ENCODE measurements around the gene CTXN1. TPM values are rescaled to one million over a fixed set of nuclear protein-coding genes. Genes with fewer than 3 reads are reported as not detected.
A peak's percentile ranks its signal among the peaks of the same experiment; 100 is the strongest.

The CTXN1 gene
- total and polyA plus RNA-seq, 2 donors (not counting 1 experiment from before 2014, with no cell fraction given), result 0.66 to 0.85 TPM

- Histone ChIP-seq H3K27me3 (ENCODE audit: control insufficient read depth, insufficient read depth, low read length) (no peaks in the 10 kb centered on the region), H2AFZ (ENCODE audit: low read length) (no peak overlapping the region)
- DNase-seq (ENCODE audit: low read depth in 2 of 2), result peak in 1 of 2 donors; percentile 41
Observed at GRCh38 chr19:7953060-7953459, 27.1 kb upstream of the CTXN1 start.

GRCh38 chr19:7947939-7948338 lies 22.0 kb upstream of the CTXN1 start:
- Histone ChIP-seq H3K9ac (ENCODE audit: insufficient read depth, low read length) (no peak overlapping the region), H3K27ac (ENCODE audit: insufficient read depth, low read length) (no peak overlapping the region), H3K4me1 (ENCODE audit: control insufficient read depth, extremely low read depth, insufficient read depth, low read length) (no peaks in the 10 kb centered on the region), H3K27me3 (ENCODE audit: control insufficient read depth, insufficient read depth, low read length) (no peaks in the 10 kb centered on the region), H3K4me2 (ENCODE audit: extremely low read depth, insufficient read depth, low read length) (no peak overlapping the region), H4K20me1 (ENCODE audit: control insufficient read depth, extremely low read depth, insufficient read depth, low read length) (no peaks in the 10 kb centered on the region), H3K4me3 (replicated peaks in 1 of 4; ENCODE audit: control extremely low read depth in 1 of 4, insufficient read depth in 1 of 4, low read depth in 3 of 4, low read length in 4 of 4) (no peak overlapping the region), H3K9me3 (ENCODE audit: control insufficient read depth, insufficient read depth, low read depth, low read length) (no peaks in the 10 kb centered on the region), H2AFZ (ENCODE audit: low read length) (no peak overlapping the region), H3K36me3 (ENCODE audit: control insufficient read depth, insufficient read depth, low read length) (no peaks in the 10 kb centered on the region), H3K79me2 (ENCODE audit: control insufficient read depth, insufficient read depth, low read length) (peaks cover 2% of the 10 kb centered on the region)
- DNase-seq (ENCODE audit: low read depth in 2 of 2), result peak in 1 of 2 donors; percentile 61
- TF ChIP-seq CTCF (conservative IDR thresholded peaks at IDR 0.05 in 1 of 2, IDR thresholded peaks at IDR 0.05 in 1 of 2; ENCODE audit: low read depth in 1 of 2, low read length in 2 of 2) (no peak), EZH2 (IDR thresholded peaks at IDR 0.05; ENCODE audit: low read length, missing control alignments) (no peak)

More at GRCh38 chr19:7953060-7953459, 27.1 kb upstream of the CTXN1 start:
- Histone ChIP-seq H3K36me3 (ENCODE audit: control insufficient read depth, insufficient read depth, low read length) (no peaks in the 10 kb centered on the region), H3K79me2 (ENCODE audit: control insufficient read depth, insufficient read depth, low read length) (no peaks in the 10 kb centered on the region), H3K4me2 (ENCODE audit: extremely low read depth, insufficient read depth, low read length) (no peak overlapping the region), H3K9ac (ENCODE audit: insufficient read depth, low read length) (no peak overlapping the region), H4K20me1 (ENCODE audit: control insufficient read depth, extremely low read depth, insufficient read depth, low read length) (no peaks in the 10 kb centered on the region), H3K4me1 (ENCODE audit: control insufficient read depth, extremely low read depth, insufficient read depth, low read length) (no peaks in the 10 kb centered on the region), H3K4me3 (replicated peaks in 1 of 4; ENCODE audit: control extremely low read depth in 1 of 4, insufficient read depth in 1 of 4, low read depth in 3 of 4, low read length in 4 of 4) (no peak overlapping the region), H3K27ac (ENCODE audit: insufficient read depth, low read length) (no peak overlapping the region), H3K9me3 (ENCODE audit: control insufficient read depth, insufficient read depth, low read depth, low read length) (no peaks in the 10 kb centered on the region)
- TF ChIP-seq EZH2 (IDR thresholded peaks at IDR 0.05; ENCODE audit: low read length, missing control alignments), result no peak

GRCh38 chr19:7944177-7944761 lies 18.3 kb upstream of the CTXN1 start:
- peak; percentile 76 to 93 for DNase-seq (ENCODE audit: low read depth in 2 of 2)
- H3K27ac ChIP-seq (ENCODE audit: insufficient read depth, low read length), result peak overlapping the region; percentile 72
- H3K4me3 ChIP-seq (replicated peaks in 1 of 4; ENCODE audit: control extremely low read depth in 1 of 4, insufficient read depth in 1 of 4, low read depth in 3 of 4, low read length in 4 of 4), result peak overlapping the region; percentile 52 to 97 (median 70)
- H3K79me2 ChIP-seq (ENCODE audit: control insufficient read depth, insufficient read depth, low read length), result peaks cover 13% of the 10 kb centered on the region
- no peaks in the 10 kb centered on the region for H3K27me3 ChIP-seq (ENCODE audit: control insufficient read depth, insufficient read depth, low read length)
- H2AFZ ChIP-seq (ENCODE audit: low read length), result peak overlapping the region; percentile 78
- H3K9me3 ChIP-seq (ENCODE audit: control insufficient read depth, insufficient read depth, low read depth, low read length), result no peaks in the 10 kb centered on the region
- TF ChIP-seq CTCF (conservative IDR thresholded peaks at IDR 0.05 in 1 of 2, IDR thresholded peaks at IDR 0.05 in 1 of 2; ENCODE audit: low read depth in 1 of 2, low read length in 2 of 2) (peak; percentile 77 to 78), EZH2 (IDR thresholded peaks at IDR 0.05; ENCODE audit: low read length, missing control alignments) (no peak)
- no peaks in the 10 kb centered on the region for H4K20me1 ChIP-seq (ENCODE audit: control insufficient read depth, extremely low read depth, insufficient read depth, low read length)
- H3K9ac ChIP-seq (ENCODE audit: insufficient read depth, low read length), result peak overlapping the region; percentile 54
- H3K36me3 ChIP-seq (ENCODE audit: control insufficient read depth, insufficient read depth, low read length), result peaks cover 6% of the 10 kb centered on the region
- peak overlapping the region; percentile 95 for H3K4me2 ChIP-seq (ENCODE audit: extremely low read depth, insufficient read depth, low read length)
- no peaks in the 10 kb centered on the region for H3K4me1 ChIP-seq (ENCODE audit: control insufficient read depth, extremely low read depth, insufficient read depth, low read length)
